ENCODE results near the gene SCAF11.

GRCh38 chr12:45969084-45969483 lies 21.3 kb downstream of the SCAF11 start:
- TF ChIP-seq, protein P1, sequence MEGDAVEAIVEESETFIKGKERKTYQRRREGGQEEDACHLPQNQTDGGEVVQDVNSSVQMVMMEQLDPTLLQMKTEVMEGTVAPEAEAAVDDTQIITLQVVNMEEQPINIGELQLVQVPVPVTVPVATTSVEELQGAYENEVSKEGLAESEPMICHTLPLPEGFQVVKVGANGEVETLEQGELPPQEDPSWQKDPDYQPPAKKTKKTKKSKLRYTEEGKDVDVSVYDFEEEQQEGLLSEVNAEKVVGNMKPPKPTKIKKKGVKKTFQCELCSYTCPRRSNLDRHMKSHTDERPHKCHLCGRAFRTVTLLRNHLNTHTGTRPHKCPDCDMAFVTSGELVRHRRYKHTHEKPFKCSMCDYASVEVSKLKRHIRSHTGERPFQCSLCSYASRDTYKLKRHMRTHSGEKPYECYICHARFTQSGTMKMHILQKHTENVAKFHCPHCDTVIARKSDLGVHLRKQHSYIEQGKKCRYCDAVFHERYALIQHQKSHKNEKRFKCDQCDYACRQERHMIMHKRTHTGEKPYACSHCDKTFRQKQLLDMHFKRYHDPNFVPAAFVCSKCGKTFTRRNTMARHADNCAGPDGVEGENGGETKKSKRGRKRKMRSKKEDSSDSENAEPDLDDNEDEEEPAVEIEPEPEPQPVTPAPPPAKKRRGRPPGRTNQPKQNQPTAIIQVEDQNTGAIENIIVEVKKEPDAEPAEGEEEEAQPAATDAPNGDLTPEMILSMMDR (conservative IDR thresholded peaks at IDR 0.05; ENCODE audit: low read length), result no peak
- TF ChIP-seq EZH2phosphoT487 (IDR thresholded peaks at IDR 0.05; ENCODE audit: borderline replicate concordance, low read depth, low read length), result no peak
